Measurements from ENCODE around the gene PANK4.

GRCh38 chr1:2557482-2558400 lies 31.3 kb upstream of the PANK4 start:
- TF ChIP-seq REST (IDR thresholded peaks at IDR 0.05) (no peak), MYC (IDR thresholded peaks at IDR 0.05; ENCODE audit: borderline replicate concordance, low read length) (no peak), CTCF (IDR thresholded peaks at IDR 0.05) (no peak), POLR2A (IDR thresholded peaks at IDR 0.05; ENCODE audit: low read length) (no peak), SMC3 (IDR thresholded peaks at IDR 0.05) (no peak), KDM5A (IDR thresholded peaks at IDR 0.05) (no peak), CHD2 (IDR thresholded peaks at IDR 0.05; ENCODE audit: low read length, partially characterized antibody) (no peak), RAD21 (conservative IDR thresholded peaks at IDR 0.05 in 1 of 2, IDR thresholded peaks at IDR 0.05 in 1 of 2) (no peak), NFE2L2 (conservative IDR thresholded peaks at IDR 0.05; ENCODE audit: low read length) (no peak), JUN (IDR thresholded peaks at IDR 0.05) (no peak), HOXA7 (CRISPR knock-in tag; IDR thresholded peaks at IDR 0.05) (no peak), EHMT2 (IDR thresholded peaks at IDR 0.05; ENCODE audit: low read depth) (no peak), RCOR1 (IDR thresholded peaks at IDR 0.05; ENCODE audit: low read depth, low read length) (no peak), BHLHE40 (IDR thresholded peaks at IDR 0.05; ENCODE audit: low read depth, low read length) (no peak)

Data from A549 (cell line).